ENCODE data around the gene SYK.

DNA sequence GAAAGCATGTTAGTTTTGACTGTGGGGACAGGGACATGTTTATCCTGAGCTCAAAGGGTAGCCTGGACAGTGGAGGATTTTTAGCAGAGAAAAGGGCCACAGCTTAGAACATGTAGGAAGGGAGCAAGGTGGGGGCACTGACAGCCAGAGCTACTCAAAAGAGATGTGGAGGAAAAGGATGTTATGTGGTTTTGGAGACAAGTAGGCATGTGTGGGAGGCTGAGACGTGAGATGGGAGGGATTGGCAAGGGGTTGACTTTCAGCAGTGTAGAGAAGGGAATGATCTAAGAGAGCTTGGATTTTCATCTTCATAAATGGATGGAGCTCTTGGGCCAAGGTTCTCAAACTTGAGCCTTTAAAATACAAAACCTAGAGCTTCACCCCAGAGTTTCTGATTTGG lies 24.0 kb downstream of the SYK start:
- TF ChIP-seq CTCF (IDR thresholded peaks at IDR 0.05; ENCODE audit: low read depth, low read length) (no peak), EZH2phosphoT487 (IDR thresholded peaks at IDR 0.05; ENCODE audit: low read depth) (no peak)
